ENCODE results near the gene UGGT1. TPM values are rescaled to one million over a fixed set of nuclear protein-coding genes. Genes with fewer than 3 reads are reported as not detected.

The UGGT1 gene
- total RNA-seq, 1 experiment from 2014 or later = 77.5 TPM

DNA sequence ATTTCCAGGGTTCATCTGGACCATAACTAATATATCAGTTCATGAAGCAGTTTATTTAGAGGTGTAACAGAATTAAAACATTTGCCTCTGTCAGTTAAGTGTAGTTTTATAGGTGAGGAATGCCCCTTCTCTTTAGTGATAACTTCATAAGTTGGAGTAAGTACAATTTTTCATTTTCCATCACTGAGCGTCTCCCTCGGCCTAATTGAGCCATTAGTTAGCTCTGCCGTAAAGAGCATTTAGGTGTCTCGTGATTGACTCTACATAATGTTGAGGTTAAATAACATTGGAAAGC lies 88.4 kb downstream of the UGGT1 start:
- intact Hi-C loops (cut with micrococcal nuclease; ENCODE audit: unreplicated experiment) = loop anchor here (1.0 to 5.0 kb wide), 2 partner anchors 54 to 138 kb away; partner anchors contain the start of gene HS6ST1
- Mint-ChIP-seq H3K36me3 (ENCODE audit: insufficient read depth, unreplicated experiment) (peaks cover 82% of the 10 kb centered on the region), H3K4me3 (ENCODE audit: unreplicated experiment) (no peak overlapping the region), H3K9me3 (ENCODE audit: unreplicated experiment) (no peaks in the 10 kb centered on the region), H3K4me1 (ENCODE audit: low read depth, unreplicated experiment) (no peaks in the 10 kb centered on the region), H3K27me3 (ENCODE audit: insufficient read depth, unreplicated experiment) (no peaks in the 10 kb centered on the region), H3K27ac (ENCODE audit: unreplicated experiment) (no peak overlapping the region)
- H3K27me3 ChIP-seq (replicated peaks; ENCODE audit: control insufficient read depth, insufficient read depth, low read length) = no peaks in the 10 kb centered on the region
- no peaks in the 10 kb centered on the region for H3K4me1 ChIP-seq
- H3K4me3 ChIP-seq (ENCODE audit: low read depth, low read length) = no peak overlapping the region
- ChIA-PET CTCF (interaction anchor here (0.7 to 1.4 kb wide), 2 partner anchors 55 to 200 kb away, joined by 3 to 7 read pairs; no protein-coding TSS in a partner anchor), POLR2A (no interaction called here)
- DNase-seq = no peak
- peaks cover 1% of the 10 kb centered on the region for H3K36me3 ChIP-seq (ENCODE audit: control insufficient read depth, insufficient read depth, low read length)
- TF ChIP-seq, protein P1, sequence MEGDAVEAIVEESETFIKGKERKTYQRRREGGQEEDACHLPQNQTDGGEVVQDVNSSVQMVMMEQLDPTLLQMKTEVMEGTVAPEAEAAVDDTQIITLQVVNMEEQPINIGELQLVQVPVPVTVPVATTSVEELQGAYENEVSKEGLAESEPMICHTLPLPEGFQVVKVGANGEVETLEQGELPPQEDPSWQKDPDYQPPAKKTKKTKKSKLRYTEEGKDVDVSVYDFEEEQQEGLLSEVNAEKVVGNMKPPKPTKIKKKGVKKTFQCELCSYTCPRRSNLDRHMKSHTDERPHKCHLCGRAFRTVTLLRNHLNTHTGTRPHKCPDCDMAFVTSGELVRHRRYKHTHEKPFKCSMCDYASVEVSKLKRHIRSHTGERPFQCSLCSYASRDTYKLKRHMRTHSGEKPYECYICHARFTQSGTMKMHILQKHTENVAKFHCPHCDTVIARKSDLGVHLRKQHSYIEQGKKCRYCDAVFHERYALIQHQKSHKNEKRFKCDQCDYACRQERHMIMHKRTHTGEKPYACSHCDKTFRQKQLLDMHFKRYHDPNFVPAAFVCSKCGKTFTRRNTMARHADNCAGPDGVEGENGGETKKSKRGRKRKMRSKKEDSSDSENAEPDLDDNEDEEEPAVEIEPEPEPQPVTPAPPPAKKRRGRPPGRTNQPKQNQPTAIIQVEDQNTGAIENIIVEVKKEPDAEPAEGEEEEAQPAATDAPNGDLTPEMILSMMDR (IDR thresholded peaks at IDR 0.05; ENCODE audit: insufficient read depth in 1 of 2, low read depth in 1 of 2, low read length in 1 of 2, severe bottlenecking in 1 of 2, unreplicated experiment in 1 of 2) = no peak
- no TSS peak for BruUV-seq (replicated peaks)
- H3K9me3 ChIP-seq = no peaks in the 10 kb centered on the region

DNA sequence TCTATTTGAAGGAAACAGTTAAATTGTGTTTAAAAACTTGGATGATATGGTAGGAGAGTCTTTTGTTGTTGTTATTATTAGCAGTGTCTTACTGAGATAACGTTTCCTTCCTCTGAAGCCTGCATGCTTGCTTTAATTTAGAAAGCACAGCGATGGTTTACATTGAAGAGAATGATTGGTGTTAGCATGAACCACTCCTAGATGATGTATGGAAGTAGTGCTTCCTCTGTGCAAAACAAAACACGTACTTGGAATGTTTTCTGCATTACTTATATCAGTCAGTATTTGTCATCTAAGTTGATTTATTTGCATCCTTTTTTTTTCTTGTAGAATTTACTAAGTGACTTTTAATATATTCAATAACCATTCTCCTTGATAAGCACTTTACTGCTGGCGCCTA lies 89.0 kb downstream of the UGGT1 start:
- H3K9me3 Mint-ChIP-seq (ENCODE audit: unreplicated experiment) = no peaks in the 10 kb centered on the region
- Histone ChIP-seq H3K27me3 (replicated peaks; ENCODE audit: control insufficient read depth, insufficient read depth, low read length) (no peaks in the 10 kb centered on the region), H3K4me1 (no peaks in the 10 kb centered on the region), H3K9me3 (no peaks in the 10 kb centered on the region), H3K4me3 (ENCODE audit: low read depth, low read length) (no peak overlapping the region), H3K36me3 (ENCODE audit: control insufficient read depth, insufficient read depth, low read length) (peaks cover 1% of the 10 kb centered on the region)
- no peak for DNase-seq
- ChIA-PET POLR2A (no interaction called here), CTCF (no interaction called here)
- H3K36me3 Mint-ChIP-seq (ENCODE audit: insufficient read depth, unreplicated experiment) = peaks cover 76% of the 10 kb centered on the region
- intact Hi-C loops (cut with micrococcal nuclease; ENCODE audit: unreplicated experiment) = no loop called here
- H3K27ac Mint-ChIP-seq (ENCODE audit: unreplicated experiment) = no peak overlapping the region
- H3K4me1 Mint-ChIP-seq (ENCODE audit: low read depth, unreplicated experiment) = no peaks in the 10 kb centered on the region
- TF ChIP-seq, protein P1 (IDR thresholded peaks at IDR 0.05; ENCODE audit: insufficient read depth in 1 of 2, low read depth in 1 of 2, low read length in 1 of 2, severe bottlenecking in 1 of 2, unreplicated experiment in 1 of 2) = no peak
- H3K4me3 Mint-ChIP-seq (ENCODE audit: unreplicated experiment) = no peak overlapping the region
- H3K27me3 Mint-ChIP-seq (ENCODE audit: insufficient read depth, unreplicated experiment) = no peaks in the 10 kb centered on the region
- BruUV-seq (replicated peaks) = no TSS peak

DNA sequence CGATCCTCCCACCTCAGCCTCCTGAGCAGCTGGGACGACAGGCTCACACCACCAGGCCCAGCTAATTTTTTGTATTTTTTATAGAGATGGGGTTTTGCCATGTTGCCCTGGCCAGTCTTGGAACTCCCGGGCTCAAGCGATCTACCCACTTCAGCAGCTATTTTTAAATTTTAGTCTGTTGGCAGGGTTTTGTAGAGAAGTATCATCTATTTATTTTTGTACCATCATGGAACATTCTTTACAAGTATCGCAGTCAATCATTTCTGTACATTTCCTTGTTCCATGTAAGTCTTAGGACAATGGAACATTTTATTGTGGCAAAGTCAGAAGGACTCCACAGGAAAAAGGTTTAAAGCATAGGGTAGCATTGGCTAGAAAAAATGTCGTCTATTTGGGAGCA lies 94.6 kb downstream of the UGGT1 start:
- no TSS peak for BruUV-seq (replicated peaks)
- peaks cover 69% of the 10 kb centered on the region for H3K36me3 Mint-ChIP-seq (ENCODE audit: insufficient read depth, unreplicated experiment)
- POLR2A ChIA-PET = no interaction called here

More for the DNA sequence above, 94.6 kb downstream of the UGGT1 start:
- no peak for DNase-seq
- Mint-ChIP-seq H3K27ac (ENCODE audit: unreplicated experiment) (no peak overlapping the region), H3K4me3 (ENCODE audit: unreplicated experiment) (no peak overlapping the region), H3K4me1 (ENCODE audit: low read depth, unreplicated experiment) (peaks cover 7% of the 10 kb centered on the region), H3K27me3 (ENCODE audit: insufficient read depth, unreplicated experiment) (no peaks in the 10 kb centered on the region), H3K9me3 (ENCODE audit: unreplicated experiment) (no peaks in the 10 kb centered on the region)
- TF ChIP-seq, protein P1 (IDR thresholded peaks at IDR 0.05; ENCODE audit: insufficient read depth in 1 of 2, low read depth in 1 of 2, low read length in 1 of 2, severe bottlenecking in 1 of 2, unreplicated experiment in 1 of 2) = no peak
- H3K4me3 ChIP-seq (ENCODE audit: low read depth, low read length) = no peak overlapping the region
- intact Hi-C loops (cut with micrococcal nuclease; ENCODE audit: unreplicated experiment) = no loop called here
- peaks cover 3% of the 10 kb centered on the region; the same call in 1 of the 2 replicates for H3K9me3 ChIP-seq
- CTCF ChIA-PET = interaction anchor here (0.5 kb wide), 1 partner anchor 55 kb away, joined by 3 read pairs; no protein-coding TSS in a partner anchor
- H3K27me3 ChIP-seq (replicated peaks; ENCODE audit: control insufficient read depth, insufficient read depth, low read length) = no peaks in the 10 kb centered on the region
- H3K36me3 ChIP-seq (ENCODE audit: control insufficient read depth, insufficient read depth, low read length) = peaks cover 4% of the 10 kb centered on the region
- peaks cover 13% of the 10 kb centered on the region for H3K4me1 ChIP-seq
